WTC11 (cell line): ENCODE results near the gene SEPTIN8.

Source experiments
- CREM ChIP-seq: sonication (generic); formaldehyde crosslinking; IDR thresholded peaks from 2 replicates; pipeline ENCODE4 v1.8.1; 2022; ENCODE audit warnings: mild to moderate bottlenecking, missing genetic modification reagents, moderate library complexity
- ETV6 ChIP-seq: sonication (generic); formaldehyde crosslinking; IDR thresholded peaks from 2 replicates; pipeline ENCODE4 v1.8.1; 2022; ENCODE audit warnings: mild to moderate bottlenecking, missing genetic modification reagents
- JUN ChIP-seq: sonication (generic); formaldehyde crosslinking; IDR thresholded peaks from 2 replicates; pipeline ENCODE4 v1.8.0; 2023; ENCODE audit warnings: mild to moderate bottlenecking, missing genetic modification reagents
- NR3C1 ChIP-seq: sonication (generic); formaldehyde crosslinking; conservative IDR thresholded peaks from 2 replicates; pipeline ENCODE4 v1.8.1; 2023; ENCODE audit warnings: low read depth, mild to moderate bottlenecking, missing genetic modification reagents
- TCF7 ChIP-seq: sonication (generic); formaldehyde crosslinking; IDR thresholded peaks from 2 replicates; pipeline ENCODE4 v1.8.0; 2022; ENCODE audit warnings: mild to moderate bottlenecking, low read depth, missing genetic modification reagents, moderate library complexity
- TF ChIP-seq, protein P1 (sequence below): fragments of 200-600 bp; IDR thresholded peaks from 2 replicates; pipeline ENCODE4 v1.8.0; 2022; ENCODE audit warnings: antibody characterized with exemption

DNA sequence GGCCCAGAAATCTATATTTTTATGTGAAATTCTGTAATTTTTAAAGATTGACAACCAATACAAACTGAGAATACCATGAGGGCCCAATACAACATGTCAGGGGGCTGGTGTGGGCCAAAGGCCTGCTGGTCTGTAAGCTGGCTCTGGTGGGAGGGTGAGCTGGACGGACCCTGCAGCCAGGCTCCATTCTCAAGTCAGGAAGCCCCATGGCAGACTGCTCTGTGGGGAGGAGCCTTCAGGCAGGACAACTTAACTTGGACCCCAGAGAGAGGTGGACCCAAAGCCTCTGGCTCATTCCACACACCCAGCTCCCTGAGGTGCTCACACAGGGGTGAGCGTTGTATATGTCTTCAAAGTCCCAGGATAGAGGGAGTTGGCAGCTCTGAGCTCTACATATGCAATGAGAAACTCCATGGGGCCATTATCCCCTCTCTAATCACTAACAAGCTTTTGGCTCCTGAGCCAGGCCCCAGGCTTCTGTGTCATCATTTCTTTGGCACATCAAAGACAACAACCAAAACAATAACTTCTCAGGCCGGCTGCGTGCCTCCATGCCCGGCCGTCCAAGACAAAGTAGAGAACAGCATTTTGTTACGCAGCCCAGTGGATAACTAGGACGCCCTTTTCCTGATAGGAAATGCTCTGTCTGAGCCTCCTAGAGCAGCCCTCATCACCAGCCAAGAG lies 6.4 kb downstream of the SEPTIN8 start:
- no peak for TF ChIP-seq JUN
- TF ChIP-seq, protein P1, sequence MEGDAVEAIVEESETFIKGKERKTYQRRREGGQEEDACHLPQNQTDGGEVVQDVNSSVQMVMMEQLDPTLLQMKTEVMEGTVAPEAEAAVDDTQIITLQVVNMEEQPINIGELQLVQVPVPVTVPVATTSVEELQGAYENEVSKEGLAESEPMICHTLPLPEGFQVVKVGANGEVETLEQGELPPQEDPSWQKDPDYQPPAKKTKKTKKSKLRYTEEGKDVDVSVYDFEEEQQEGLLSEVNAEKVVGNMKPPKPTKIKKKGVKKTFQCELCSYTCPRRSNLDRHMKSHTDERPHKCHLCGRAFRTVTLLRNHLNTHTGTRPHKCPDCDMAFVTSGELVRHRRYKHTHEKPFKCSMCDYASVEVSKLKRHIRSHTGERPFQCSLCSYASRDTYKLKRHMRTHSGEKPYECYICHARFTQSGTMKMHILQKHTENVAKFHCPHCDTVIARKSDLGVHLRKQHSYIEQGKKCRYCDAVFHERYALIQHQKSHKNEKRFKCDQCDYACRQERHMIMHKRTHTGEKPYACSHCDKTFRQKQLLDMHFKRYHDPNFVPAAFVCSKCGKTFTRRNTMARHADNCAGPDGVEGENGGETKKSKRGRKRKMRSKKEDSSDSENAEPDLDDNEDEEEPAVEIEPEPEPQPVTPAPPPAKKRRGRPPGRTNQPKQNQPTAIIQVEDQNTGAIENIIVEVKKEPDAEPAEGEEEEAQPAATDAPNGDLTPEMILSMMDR = no peak
- TF ChIP-seq TCF7 (CRISPR knock-in tag) = no peak
- TF ChIP-seq ETV6 (CRISPR knock-in tag) = no peak
- TF ChIP-seq CREM (CRISPR knock-in tag) = no peak
- TF ChIP-seq NR3C1 (CRISPR knock-in tag) = no peak
